ENCODE results near the gene NPIPB8.
"Not testable (repeated sequence)": the region's sequence is repeated elsewhere in the genome, so short reads cannot be mapped to it uniquely, and the experiment has no call there.

Gene NPIPB8

DNA sequence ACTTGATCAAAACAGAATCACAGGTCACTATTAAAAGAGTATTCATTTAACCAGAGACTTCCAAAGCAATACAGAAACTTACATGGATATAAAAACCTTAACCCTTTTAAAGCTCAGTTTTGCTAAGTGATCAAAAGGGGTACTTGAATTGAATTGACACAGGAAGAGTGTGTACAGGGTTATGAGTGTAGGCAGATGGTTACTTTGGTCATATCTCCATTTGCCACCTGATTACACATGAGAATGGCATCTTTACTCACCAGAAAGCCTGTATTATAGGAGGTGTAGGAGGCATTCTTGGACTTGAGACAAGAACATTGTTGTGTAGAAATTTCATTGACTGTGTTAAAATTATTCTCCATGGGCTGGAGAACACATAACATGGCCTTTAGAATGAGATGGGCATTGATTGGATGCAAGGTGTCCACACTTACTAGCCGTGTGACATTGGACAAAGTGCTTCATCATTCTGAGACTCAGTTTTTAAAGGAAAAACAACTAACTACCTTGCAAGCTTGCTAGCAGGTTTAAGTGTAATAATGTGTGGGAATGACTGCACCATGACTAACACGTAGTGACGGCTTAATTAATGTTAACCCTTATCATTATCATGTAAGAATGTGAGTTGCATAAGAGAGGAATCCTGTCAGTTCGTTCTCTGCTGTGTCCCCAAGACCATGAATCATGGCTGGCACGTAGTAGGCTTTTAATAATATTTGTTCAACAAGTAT, 1.6 kb upstream of the NPIPB8 start:
- DNase-seq (ENCODE audit: low spot score): not testable (repeated sequence)

DNA sequence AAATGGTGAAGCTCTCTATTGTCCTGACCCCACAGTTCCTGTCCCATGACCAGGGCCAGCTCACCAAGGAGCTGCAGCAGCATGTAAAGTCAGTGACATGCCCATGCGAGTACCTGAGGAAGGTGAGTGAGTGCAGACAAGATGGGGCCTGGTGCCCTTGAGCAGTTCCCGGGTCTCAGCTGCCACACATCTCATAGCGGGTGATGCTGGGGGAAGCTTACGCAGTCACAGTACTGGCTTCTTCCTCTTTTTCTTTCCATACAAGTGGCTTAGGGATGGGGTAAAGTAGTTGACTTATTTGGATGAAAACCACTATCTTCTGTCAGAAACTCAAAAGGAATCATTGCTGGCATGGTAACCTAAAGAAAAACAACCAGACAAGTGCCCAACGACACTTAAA, 494 bp downstream of the NPIPB8 start:
- DNase-seq (ENCODE audit: low spot score): not testable (repeated sequence)

DNA sequence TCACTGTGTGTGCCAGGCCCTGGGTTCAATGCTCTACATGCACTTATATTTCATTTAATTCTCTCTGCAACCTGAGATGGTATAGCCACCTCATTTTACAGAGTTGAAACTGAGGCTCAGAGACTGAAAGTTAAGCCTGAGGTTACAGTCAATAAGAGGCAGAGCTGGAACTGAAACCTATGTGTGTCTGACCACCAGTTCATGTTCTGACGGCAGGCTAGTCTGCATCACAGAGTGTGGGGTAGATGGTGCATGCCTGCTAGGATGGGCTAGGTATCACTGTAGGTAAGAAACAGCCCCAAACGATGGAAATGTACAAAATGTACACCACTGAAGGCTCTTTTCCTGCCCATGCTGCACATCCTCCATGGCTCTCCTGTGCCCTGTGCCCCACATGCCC, 2.1 kb downstream of the NPIPB8 start:
- not testable (repeated sequence) for DNase-seq (ENCODE audit: low spot score)

DNA sequence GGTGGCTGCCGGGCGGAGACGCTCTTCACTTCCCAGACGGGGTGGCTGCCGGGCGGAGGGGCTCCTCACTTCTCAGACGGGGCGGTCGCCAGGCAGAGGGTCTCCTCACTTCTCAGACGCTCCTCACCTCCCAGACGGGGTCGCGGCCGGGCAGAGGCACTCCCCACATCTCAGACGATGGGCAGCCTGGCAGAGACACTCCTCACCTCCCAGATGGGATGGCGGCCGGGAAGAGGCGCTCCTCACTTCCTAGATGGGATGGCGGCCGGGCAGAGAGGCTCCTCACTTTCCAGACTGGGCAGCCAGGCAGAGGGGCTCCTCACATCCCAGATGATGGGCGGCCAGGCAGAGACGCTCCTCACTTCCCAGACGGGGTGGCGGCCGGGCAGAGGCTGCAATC, 28.4 kb downstream of the NPIPB8 start:
- DNase-seq (ENCODE audit: low spot score): not testable (repeated sequence)

DNA sequence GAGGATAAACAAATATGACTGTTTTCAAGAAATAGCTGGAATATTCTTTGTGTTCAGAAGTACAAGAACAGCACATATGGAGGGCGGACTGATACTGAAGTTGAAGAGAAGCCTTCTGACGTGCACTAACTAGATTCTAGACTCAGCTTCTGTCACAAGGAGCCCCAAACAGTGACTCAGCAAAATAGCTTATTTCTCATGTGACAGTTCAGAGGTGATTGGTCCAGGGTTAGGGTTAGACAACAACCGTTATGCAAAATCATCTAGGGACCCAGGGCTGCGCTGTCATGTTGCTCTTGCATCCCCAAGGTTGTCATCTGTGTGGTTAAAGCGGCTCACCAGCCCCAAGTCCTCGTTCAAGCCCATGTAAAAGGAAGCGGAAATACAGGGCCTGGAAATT, 29.6 kb downstream of the NPIPB8 start:
- not testable (repeated sequence) for DNase-seq (ENCODE audit: low spot score)

DNA sequence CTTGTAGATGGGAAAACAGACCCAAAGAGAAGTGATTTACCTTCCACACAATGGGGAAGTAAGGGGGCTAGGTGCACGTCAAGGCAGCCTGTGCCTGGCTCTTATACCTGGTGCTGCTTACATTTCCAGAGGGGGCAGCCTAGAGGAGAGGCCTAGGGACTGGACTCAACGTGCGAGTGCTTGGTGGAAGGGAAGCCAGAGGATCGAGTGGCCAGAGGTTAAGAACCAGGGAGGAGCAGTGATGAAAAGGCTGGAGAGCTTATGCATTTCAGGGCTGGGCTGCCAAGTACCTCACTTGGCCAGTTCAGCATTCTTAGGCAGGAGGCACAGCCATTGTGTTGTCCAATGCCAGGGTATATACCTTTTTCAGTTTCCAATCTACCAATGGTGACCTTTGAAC, 30.3 kb downstream of the NPIPB8 start:
- not testable (repeated sequence) for DNase-seq (ENCODE audit: low spot score)

DNA sequence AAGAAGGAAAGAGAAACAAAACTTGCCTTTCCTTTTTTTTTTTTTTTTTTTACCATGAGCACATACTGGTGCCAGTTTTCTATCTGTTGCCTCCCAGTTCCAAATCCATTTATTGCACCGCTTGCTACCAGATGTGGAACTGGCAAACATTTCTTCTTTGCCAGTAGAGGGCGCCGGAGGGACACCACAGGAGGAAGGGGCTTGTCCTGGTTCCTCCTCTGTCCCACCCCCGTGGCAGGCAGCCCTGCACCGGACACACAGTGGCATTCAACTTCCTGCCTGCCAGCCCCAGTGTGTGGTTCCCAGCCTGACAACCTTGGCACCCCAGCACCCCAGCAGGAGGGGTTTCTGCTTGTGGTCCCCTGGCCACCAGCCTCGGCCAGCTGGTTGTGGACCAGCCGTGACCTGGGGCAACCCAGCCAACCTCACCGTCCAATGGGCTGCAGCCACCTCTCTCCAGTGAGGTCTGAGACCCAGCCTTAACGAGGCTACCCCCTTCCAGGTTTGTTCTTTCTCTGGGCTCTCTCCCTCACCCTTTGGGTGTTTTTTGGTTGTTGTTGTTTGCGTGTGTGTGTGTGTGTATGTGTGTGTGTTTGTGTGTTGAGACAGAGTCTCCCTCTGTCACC, 50.6 kb downstream of the NPIPB8 start:
- DNase-seq (ENCODE audit: low spot score): not testable (repeated sequence)

DNA sequence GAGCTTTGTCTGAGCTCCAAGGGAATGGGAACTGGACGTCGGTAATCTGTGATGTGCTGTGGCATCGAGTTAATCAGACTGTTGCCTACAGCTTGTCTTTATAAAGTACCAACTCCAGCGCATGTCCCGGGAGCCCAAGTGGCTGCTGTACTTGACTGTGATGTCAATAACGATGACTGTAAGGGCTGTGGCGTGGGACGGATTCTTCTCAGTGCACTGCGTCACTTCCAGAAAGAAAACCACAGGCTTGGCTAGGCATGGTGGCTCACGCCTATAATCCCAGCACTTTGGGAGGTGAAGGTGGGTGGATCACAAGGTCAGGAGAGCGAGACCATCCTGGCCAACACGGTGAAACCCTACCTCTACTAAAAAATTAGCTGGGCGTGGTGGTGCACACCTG, 51.6 kb downstream of the NPIPB8 start:
- not testable (repeated sequence) for DNase-seq (ENCODE audit: low spot score)

DNA sequence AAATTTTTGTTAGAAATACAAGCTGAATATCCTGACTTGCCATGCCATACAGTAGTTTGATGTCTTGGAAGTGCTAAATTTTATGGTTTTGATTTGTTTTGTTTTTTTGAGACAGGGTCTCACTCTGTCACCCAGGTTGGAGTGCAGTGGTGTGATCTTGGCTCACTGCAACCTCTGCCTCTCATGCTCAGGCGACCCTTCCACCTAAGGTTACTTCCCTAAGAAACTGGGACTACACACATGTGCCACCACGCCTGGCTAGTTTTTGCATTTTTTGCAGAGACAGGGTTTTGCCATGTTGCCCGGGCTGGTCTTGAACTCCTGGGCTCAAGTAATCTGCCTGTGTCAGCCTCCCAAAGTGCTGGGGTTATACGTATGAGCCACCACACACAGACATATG, 53.9 kb downstream of the NPIPB8 start:
- not testable (repeated sequence) for DNase-seq (ENCODE audit: low spot score)

DNA sequence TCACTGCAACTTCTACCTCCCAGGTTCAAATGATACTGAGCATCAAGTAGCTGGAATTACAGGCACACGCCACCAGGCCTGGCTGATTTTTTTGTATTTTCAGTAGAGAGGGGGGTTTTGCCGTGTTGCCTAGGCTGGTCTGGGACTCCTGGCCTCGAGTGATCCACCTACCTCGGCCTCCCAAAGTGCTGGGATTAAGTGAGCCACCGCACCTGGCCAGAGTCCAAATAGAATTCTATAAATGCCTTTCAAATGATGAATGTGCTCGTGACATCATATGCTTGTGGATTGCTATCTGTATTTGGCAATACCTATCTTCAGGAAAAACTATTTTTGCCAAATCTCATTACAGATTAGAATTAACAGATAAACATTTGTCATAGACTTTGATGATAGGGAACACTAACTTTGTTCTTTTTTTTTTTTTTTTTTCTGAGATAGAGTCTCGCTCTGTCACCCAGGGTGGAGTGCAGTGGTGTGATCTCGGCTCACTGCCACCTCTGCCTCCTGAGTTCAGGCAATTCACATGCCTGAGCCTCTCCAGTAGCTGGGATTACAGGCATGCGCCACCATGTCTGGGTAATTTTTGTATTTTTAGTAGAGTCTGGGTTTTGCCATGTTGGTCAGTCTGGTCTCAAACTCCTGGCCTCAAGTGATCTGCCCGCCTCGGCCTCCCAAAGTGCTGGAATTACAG, 55.5 kb downstream of the NPIPB8 start:
- DNase-seq (ENCODE audit: low spot score): not testable (repeated sequence)

DNA sequence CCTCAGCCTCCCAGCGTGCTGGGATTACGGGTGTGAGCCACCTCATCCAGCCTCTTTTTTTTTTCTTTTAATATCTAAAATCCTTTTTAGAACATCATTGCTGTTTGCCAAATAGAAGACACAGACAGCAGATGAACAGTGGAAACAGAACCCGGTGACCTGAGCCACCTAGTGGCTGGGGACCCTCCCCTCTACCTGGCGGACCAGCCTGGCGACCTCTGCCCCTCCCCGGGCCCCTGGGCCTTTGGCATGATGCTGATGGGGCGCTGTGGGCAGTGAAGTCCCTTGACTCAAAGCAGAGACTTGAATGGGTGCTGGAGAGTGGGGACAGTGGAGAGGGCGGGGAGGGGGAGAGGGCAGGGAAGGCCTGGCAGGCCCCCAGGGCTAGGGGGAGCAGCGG, 61.9 kb downstream of the NPIPB8 start:
- not testable (repeated sequence) for DNase-seq (ENCODE audit: low spot score)

DNA sequence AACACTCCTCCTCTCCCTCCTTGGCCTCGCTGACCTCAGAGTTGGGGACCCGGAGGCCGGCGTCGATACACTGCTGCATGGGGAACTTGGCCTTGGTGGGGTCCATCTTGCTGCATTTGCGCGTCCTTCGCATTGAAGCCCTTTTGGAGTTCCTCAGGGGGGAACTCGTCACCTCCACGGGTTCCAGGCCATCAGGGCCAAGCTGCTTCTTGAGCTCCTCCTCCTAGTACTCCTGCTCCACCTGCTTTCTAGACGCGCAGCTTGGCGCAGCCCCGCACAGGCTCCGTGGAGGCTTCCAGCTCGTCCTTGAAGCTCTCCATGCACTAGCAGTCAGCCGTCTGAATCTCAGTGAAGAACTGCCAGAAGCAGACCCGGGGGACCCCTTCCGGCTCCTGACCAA, 62.5 kb downstream of the NPIPB8 start:
- DNase-seq (ENCODE audit: low spot score): not testable (repeated sequence)

DNA sequence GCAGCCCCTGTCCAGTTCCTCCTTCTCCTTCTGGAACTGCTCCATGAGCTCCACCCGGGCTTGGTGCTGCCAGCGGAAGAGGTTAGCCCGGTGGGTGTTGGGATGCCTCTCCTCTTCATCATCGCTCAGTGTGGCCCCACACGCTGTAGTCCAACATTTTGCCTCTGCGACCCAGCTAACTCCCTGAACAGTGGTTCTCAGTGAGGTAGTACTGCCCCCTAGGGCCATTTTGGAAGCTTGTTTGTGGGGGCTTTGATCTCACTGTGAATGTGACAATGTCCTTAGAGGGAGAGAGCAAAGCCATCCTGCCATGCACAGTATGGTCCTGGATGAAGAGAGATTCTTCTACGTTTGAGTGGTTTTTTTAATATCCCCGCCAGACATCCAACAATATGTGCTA, 63.5 kb downstream of the NPIPB8 start:
- not testable (repeated sequence) for DNase-seq (ENCODE audit: low spot score)

DNA sequence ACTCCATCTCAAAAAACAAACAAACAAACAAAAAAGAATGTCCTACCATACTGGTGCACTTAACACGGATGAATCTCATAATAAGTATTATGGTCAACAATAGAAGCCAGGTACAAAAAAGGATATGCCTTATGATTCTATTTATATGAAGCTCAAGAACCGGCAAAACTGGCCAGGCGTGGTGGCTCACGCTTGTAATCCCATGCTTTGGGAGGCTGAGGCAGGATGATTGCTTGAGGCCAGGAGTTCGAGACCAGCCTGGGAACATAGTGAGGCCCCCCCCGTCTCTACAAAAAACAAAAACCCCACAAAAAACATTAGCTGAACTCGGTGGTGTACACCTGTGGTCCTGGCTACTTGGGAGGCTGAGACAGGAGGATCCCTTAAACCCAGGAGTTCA, 66.4 kb downstream of the NPIPB8 start:
- DNase-seq (ENCODE audit: low spot score): not testable (repeated sequence)
